GM12878 (cell line): ENCODE results near the gene ZC3H10. TPM values are rescaled to one million over a fixed set of nuclear protein-coding genes. Genes with fewer than 3 reads are reported as not detected.
A peak's percentile ranks its signal among the peaks of the same experiment; 100 is the strongest.

Experiments
- ETV6 ChIP-seq, 2 experiments: fragments of 450-650 bp in 1 of 2; IDR thresholded peaks in 1 of 2; conservative IDR thresholded peaks in 1 of 2; 2 replicates each; pipeline ENCODE4 v1.6.1; 2014; ENCODE audit warnings: antibody characterized with exemption in 1 of 2, borderline replicate concordance in 1 of 2, low read depth in 1 of 2, mild to moderate bottlenecking in 1 of 2, moderate library complexity in 1 of 2
- GABPA ChIP-seq: IDR thresholded peaks from 2 replicates; pipeline ENCODE4 v1.6.1; 2014; ENCODE audit warnings: antibody characterized with exemption, low read depth, mild to moderate bottlenecking, inconsistent platforms
- KDM1A ChIP-seq: fragments of 200-600 bp; sonication (generic); IDR thresholded peaks from 2 replicates; pipeline ENCODE4 v1.6.1; 2016; ENCODE audit warnings: borderline replicate concordance
- MYC ChIP-seq: IDR thresholded peaks from 2 replicates; pipeline ENCODE4 v1.6.1; 2011; ENCODE audit warnings: mild to moderate bottlenecking, low read length, moderate library complexity, inconsistent platforms; ENCODE audit not compliant: insufficient read depth, insufficient replicate concordance, insufficient read length, severe bottlenecking
- NBN ChIP-seq: fragments of 450-650 bp; IDR thresholded peaks from 2 replicates; pipeline ENCODE4 v1.6.1; 2016
- RB1 ChIP-seq: fragments of 450-650 bp; formaldehyde crosslinking; IDR thresholded peaks from 2 replicates; pipeline ENCODE4 v1.6.1; 2017; ENCODE audit warnings: mild to moderate bottlenecking, borderline replicate concordance
- SREBF2 ChIP-seq: IDR thresholded peaks from 2 replicates; pipeline ENCODE4 v1.6.1; 2012; ENCODE audit warnings: mild to moderate bottlenecking, low read length
- polyA plus RNA-seq, 11 experiments: library from polyadenylated mRNA; depleted of rRNA in 4 of 11; unstranded in 6 of 11; stranded (reverse) in 5 of 11; fragments of >200 nt; fragmentation: Nextera tagmentation in 4 of 11; fragmentation: Illumina TruSeq in 1 of 11; extraction: Ambion mirVana in 4 of 11; extraction: Trizol in 1 of 11; gene quantifications; 1 replicate in 1 of 11; 2 replicates in 10 of 11; pipeline versions ENCODE4 v1.2.1 to v1.2.3, GENCODE V29; 2011 to 2016; ENCODE audit warnings: inconsistent platforms in 2 of 11, missing spikeins in 2 of 11, low read depth in 1 of 11
- total RNA-seq, 4 experiments: library from RNA; depleted of rRNA in 3 of 4; stranded (reverse); fragments of >200 nt in 3 of 4; fragmentation: Illumina TruSeq in 1 of 4; extraction: Trizol in 1 of 4; gene quantifications; 2 replicates each; pipeline versions ENCODE4 v1.2.1 to v1.2.3, GENCODE V29; 2013 to 2021
- TF ChIP-seq, protein P1 (sequence below): fragments of 450-650 bp; formaldehyde crosslinking; IDR thresholded peaks from 2 replicates; pipeline ENCODE4 v1.4.0; 2020; ENCODE audit warnings: mild to moderate bottlenecking, moderate library complexity

Gene ZC3H10
- total and polyA plus RNA-seq, 10 of the 15 experiments (the other 5 are each of a cell fraction or from before 2014, with no cell fraction given), result 0.56 to 6.4 (median 3.7) TPM

DNA sequence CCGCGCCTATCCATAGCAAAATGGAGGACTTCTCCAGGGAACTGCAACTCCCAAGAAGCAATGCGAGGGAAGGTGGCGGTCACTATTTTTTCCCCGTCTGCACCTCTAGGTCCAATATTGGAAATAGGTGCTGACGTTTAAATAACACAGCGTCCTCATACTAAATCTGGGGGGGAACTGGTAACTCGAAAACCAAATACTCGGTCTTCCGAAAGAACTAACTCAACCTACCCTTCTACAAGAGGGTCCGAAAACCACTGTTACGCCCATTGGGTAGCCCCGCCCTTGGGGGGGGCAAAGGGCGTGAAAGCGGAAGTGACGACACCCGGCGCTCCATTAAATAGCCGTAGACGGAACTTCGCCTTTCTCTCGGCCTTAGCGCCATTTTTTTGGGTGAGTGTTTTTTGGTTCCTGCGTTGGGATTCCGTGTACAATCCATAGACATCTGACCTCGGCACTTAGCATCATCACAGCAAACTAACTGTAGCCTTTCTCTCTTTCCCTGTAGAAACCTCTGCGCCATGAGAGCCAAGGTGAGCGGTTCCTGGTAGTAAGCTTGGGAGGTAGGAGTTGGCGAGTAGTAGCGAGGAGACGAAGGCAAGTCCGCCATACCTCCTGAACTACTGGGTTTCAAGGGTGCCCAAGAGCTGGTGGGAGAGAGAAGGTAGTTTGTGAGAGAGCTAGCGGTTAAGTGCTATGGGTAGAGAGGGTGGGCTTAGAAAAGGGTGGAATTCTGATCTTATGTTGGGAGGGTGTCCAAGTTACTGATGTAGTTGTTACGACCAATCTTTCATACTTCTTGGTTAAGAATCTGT, 1.6 kb upstream of the ZC3H10 start, which contains the start of gene RPL41 (continued):
- TF ChIP-seq, protein P1, sequence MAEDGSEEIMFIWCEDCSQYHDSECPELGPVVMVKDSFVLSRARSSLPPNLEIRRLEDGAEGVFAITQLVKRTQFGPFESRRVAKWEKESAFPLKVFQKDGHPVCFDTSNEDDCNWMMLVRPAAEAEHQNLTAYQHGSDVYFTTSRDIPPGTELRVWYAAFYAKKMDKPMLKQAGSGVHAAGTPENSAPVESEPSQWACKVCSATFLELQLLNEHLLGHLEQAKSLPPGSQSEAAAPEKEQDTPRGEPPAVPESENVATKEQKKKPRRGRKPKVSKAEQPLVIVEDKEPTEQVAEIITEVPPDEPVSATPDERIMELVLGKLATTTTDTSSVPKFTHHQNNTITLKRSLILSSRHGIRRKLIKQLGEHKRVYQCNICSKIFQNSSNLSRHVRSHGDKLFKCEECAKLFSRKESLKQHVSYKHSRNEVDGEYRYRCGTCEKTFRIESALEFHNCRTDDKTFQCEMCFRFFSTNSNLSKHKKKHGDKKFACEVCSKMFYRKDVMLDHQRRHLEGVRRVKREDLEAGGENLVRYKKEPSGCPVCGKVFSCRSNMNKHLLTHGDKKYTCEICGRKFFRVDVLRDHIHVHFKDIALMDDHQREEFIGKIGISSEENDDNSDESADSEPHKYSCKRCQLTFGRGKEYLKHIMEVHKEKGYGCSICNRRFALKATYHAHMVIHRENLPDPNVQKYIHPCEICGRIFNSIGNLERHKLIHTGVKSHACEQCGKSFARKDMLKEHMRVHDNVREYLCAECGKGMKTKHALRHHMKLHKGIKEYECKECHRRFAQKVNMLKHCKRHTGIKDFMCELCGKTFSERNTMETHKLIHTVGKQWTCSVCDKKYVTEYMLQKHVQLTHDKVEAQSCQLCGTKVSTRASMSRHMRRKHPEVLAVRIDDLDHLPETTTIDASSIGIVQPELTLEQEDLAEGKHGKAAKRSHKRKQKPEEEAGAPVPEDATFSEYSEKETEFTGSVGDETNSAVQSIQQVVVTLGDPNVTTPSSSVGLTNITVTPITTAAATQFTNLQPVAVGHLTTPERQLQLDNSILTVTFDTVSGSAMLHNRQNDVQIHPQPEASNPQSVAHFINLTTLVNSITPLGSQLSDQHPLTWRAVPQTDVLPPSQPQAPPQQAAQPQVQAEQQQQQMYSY (CRISPR knock-in tag), result no peak
- TF ChIP-seq KDM1A (no peak), SREBF2 (no peak), GABPA (peak; percentile 90), ETV6 (conservative IDR thresholded peaks at IDR 0.05 in 1 of 2, IDR thresholded peaks at IDR 0.05 in 1 of 2; ENCODE audit: borderline replicate concordance in 1 of 2, low read depth in 1 of 2) (no peak), RB1 (peak; percentile 88; the same call in 1 of the 2 replicates), MYC (peak; percentile 98), NBN (peak; percentile 95)
